Gastroesophageal sphincter (tissue), 4 donors: ENCODE data around the gene PGLYRP2. TPM values are rescaled to one million over a fixed set of nuclear protein-coding genes. Genes with fewer than 3 reads are reported as not detected.

Experiments
- ATAC-seq: fragments of 150-250 bp; one replicate; pipeline ENCODE4 v1.9.1; 2016; ENCODE audit warnings: mild to moderate bottlenecking, moderate library complexity
- H3K27ac ChIP-seq, 4 donors: fragments of 200-600 bp; sonication (generic) in 3 of 4; 1 replicate in 3 of 4; 2 replicates in 1 of 4; pipeline ENCODE4 v1.5.1; 2016 to 2019
- H3K27me3 ChIP-seq: fragments of 200-600 bp; sonication (generic); one replicate; pipeline ENCODE4 v1.5.1; 2019
- H3K36me3 ChIP-seq, 2 donors: fragments of 200-600 bp; sonication (generic); one replicate each; pipeline ENCODE4 v1.5.1; 2019; ENCODE audit warnings: control low read depth in 1 of 2
- H3K4me1 ChIP-seq, 3 donors: fragments of 200-600 bp; sonication (generic); 1 replicate in 2 of 3; 2 replicates in 1 of 3; pipeline ENCODE4 v1.5.1; 2016 to 2019; ENCODE audit warnings: control low read depth in 2 of 3
- H3K4me3 ChIP-seq, 2 donors: fragments of 200-600 bp; sonication (generic); one replicate each; pipeline ENCODE4 v1.5.1; 2019; ENCODE audit warnings: mild to moderate bottlenecking in 1 of 2, moderate library complexity in 1 of 2
- H3K9me3 ChIP-seq, 3 donors: fragments of 200-600 bp; sonication (generic); one replicate each; pipeline ENCODE4 v1.5.1; 2017 to 2019; ENCODE audit warnings: control low read depth in 2 of 3
- EP300 ChIP-seq: sonication (generic); formaldehyde crosslinking; IDR thresholded peaks from one replicate; pipeline ENCODE4 v1.6.1; 2017; ENCODE audit warnings: antibody characterized with exemption, mild to moderate bottlenecking
- POLR2A ChIP-seq, 2 donors: fragments of 450-650 bp; IDR thresholded peaks; one replicate each; pipeline ENCODE4 v1.6.1; 2017; ENCODE audit warnings: antibody characterized with exemption in 2 of 2, mild to moderate bottlenecking in 2 of 2, moderate library complexity in 1 of 2
- POLR2AphosphoS5 ChIP-seq: sonication (generic); formaldehyde crosslinking; IDR thresholded peaks from one replicate; pipeline ENCODE4 v1.6.1; 2017; ENCODE audit warnings: antibody characterized with exemption
- WGBS, 2 donors: methylation state at CpG; one replicate each; pipeline ENCODE4 v1.1.5; 2018; ENCODE audit warnings: low coverage in 1 of 2; 5-methylcytosine and 5-hydroxymethylcytosine counted together
- total RNA-seq, 4 donors: library from RNA; depleted of rRNA; stranded (reverse); fragments of >200 nt; gene quantifications; one replicate each; pipeline ENCODE4 v1.1.0, GENCODE V29; 2016
- TF ChIP-seq, protein P1 (sequence below), 4 experiments: fragments of 200-600 bp in 2 of 4; fragments of 450-650 bp in 2 of 4; sonication (generic) in 1 of 4; IDR thresholded peaks; one replicate each; pipeline ENCODE4 v1.5.1; 2017 to 2019; ENCODE audit warnings: antibody characterized with exemption in 4 of 4, mild to moderate bottlenecking in 2 of 4, moderate library complexity in 2 of 4

The PGLYRP2 gene
- total RNA-seq, 4 donors from 2014 or later, result not detected

DNA sequence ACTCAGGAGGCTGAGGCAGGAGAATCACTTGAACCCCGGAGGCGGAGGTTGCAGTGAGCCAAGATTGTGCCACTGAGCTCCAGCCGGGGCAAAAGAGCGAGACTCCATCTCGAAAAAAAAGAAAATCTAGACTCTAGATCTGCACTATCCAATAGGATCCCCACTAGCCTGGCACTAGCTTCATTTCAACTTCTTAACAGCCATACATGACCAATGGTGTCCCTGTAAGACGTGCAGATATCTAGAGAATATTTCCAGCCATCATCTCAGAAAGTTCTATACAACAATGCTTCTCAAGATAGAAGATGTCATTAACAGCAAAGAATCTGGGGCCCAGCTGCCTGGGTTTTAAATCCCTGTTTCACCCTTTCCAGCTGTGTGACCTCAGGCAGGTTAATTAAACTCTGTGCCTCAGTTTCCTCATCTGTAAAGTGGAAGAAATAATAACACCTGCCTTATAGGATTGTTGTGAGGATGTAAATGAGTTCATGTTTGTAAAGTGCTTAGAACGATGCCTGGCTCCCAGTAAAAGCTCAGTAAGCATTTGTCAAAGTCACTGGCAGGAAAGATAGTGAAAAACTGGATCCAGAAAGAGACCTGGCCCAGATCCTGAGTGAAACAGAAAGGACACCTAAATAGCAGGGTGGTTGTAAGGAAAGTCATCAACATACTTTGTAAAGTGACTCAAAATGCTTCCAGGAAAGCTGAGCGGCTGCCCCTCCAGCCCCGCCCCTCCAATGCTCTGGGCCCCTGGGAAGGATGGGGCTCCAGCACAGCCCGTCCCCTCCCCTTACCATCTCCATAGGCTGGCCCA is 43.1 kb downstream of the PGLYRP2 start:
- no peak for ATAC-seq
- whole genome bisulfite sequencing, 2 donors, result 71 to 75% methylated on average over 9 of the region's 10 CpGs
- Histone ChIP-seq H3K4me3 (no peak overlapping the region), H3K4me1 (peaks cover 0 to 55% (median 22%) of the 10 kb centered on the region in 3 donors), H3K36me3 (peaks cover 0 to 28% of the 10 kb centered on the region in 2 donors), H3K9me3 (no peaks in the 10 kb centered on the region), H3K27ac (peak overlapping the region in 3 of 4 donors; percentile 69 to 80 (median 76)), H3K27me3 (no peaks in the 10 kb centered on the region)
- TF ChIP-seq POLR2AphosphoS5, result peak; percentile 32
- TF ChIP-seq, protein P1, sequence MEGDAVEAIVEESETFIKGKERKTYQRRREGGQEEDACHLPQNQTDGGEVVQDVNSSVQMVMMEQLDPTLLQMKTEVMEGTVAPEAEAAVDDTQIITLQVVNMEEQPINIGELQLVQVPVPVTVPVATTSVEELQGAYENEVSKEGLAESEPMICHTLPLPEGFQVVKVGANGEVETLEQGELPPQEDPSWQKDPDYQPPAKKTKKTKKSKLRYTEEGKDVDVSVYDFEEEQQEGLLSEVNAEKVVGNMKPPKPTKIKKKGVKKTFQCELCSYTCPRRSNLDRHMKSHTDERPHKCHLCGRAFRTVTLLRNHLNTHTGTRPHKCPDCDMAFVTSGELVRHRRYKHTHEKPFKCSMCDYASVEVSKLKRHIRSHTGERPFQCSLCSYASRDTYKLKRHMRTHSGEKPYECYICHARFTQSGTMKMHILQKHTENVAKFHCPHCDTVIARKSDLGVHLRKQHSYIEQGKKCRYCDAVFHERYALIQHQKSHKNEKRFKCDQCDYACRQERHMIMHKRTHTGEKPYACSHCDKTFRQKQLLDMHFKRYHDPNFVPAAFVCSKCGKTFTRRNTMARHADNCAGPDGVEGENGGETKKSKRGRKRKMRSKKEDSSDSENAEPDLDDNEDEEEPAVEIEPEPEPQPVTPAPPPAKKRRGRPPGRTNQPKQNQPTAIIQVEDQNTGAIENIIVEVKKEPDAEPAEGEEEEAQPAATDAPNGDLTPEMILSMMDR (IDR thresholded peaks at IDR 0.05), result no peak
- TF ChIP-seq EP300, result no peak
- TF ChIP-seq POLR2A (IDR thresholded peaks at IDR 0.05), result no peak

DNA sequence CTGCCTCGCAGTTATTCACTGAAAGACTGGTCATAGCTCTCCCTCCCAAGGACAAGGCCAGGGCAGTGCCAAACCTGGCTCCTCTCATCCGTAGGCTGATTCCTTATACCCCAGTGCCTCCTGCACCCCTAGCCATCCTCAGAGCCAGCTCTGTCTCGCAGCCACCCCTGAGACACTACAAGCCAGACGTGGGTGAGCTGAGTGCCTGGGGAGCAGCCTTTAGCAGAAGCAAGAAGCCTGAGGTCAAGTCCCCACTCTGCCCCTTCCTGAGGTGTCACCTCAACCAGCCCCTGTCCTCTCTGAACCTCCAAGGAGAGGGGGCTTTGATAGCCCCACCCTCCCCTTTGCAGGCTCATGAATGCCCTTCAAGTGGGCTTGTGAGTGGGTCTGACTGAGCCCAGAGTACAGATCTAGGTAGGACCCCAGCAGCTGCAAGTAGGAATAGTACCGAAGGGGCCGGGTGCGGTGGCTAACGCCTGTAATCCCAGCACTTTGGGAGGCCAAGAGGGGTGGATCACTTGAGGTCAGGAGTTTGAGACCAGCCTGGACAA is 45.7 kb downstream of the PGLYRP2 start:
- peaks cover 0 to 76% (median 37%) of the 10 kb centered on the region in 3 donors for H3K4me1 ChIP-seq

DNA sequence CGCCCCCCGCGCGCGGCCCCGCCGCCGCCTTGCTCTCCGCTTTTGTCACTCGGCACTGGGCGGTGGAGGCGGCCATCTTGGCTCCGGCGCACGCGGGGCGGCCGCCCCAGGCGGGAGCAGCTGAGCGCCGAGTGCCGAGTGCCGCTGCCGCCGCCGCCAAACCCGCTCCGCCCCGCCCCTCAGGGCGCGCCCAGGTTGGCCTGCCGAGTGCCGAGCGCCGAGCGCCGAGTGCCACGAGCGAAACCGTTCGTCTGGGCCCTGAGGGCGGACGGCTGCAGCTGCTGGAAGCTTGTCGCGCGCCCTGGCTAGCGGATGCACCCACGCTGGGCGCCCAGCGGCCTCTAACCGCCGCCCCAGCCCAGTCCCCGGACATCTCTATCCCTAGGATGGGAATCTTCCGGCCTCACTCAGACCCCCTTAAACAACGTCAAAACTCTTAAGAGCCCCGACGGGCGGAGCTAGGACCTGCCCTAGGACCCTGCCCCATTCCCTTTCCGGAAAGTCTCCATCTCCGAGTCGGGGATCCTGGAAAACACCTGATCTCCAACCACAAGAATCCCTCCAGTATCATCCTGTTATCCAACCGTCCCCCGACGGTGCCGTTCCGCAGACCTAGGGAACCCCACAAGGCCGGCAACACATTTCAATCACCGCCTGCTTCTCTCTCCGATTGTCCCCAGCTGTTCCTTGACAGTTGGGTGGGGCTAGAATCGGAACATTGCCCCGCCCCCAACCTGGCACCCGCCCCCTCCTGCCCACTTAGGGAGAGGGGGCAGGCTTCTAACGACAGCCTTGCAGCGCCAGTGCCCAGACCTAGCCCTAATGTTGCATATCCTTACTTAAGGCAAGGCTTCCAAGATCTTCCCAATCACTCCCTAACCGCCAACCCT is 46.4 kb downstream of the PGLYRP2 start:
- peak; percentile 90 for ATAC-seq
- Histone ChIP-seq H3K4me1 (peaks cover 0 to 71% (median 31%) of the 10 kb centered on the region in 3 donors), H3K27me3 (no peaks in the 10 kb centered on the region), H3K4me3 (peak overlapping the region; percentile 35 to 92), H3K9me3 (no peaks in the 10 kb centered on the region), H3K27ac (peak overlapping the region; percentile 58 to 98 (median 94)), H3K36me3 (peaks cover 0 to 30% of the 10 kb centered on the region in 2 donors)
- 1 to 3% methylated on average over 5 to 11 of the region's 75 CpGs for WGBS, 2 donors
- TF ChIP-seq POLR2A (IDR thresholded peaks at IDR 0.05) (peak; percentile 37 to 42), POLR2AphosphoS5 (peak; percentile 64)
- TF ChIP-seq, protein P1 (IDR thresholded peaks at IDR 0.05), result no peak

More for the DNA sequence above, 45.7 kb downstream of the PGLYRP2 start:
- WGBS, 2 donors, result 30 to 33% methylated on average over 2 to 3 of the region's 8 CpGs
- no peak for ATAC-seq
- TF ChIP-seq POLR2A (IDR thresholded peaks at IDR 0.05) (no peak), POLR2AphosphoS5 (no peak), EP300 (no peak)
- TF ChIP-seq, protein P1 (IDR thresholded peaks at IDR 0.05), result no peak
- H3K4me3 ChIP-seq, result peak overlapping the region; percentile 35 to 92
- H3K27me3 ChIP-seq, result no peaks in the 10 kb centered on the region
- peaks cover 0 to 25% of the 10 kb centered on the region in 2 donors for H3K36me3 ChIP-seq
- peak overlapping the region in 3 of 4 donors; percentile 94 to 98 (median 95) for H3K27ac ChIP-seq
- H3K9me3 ChIP-seq, result no peaks in the 10 kb centered on the region

DNA sequence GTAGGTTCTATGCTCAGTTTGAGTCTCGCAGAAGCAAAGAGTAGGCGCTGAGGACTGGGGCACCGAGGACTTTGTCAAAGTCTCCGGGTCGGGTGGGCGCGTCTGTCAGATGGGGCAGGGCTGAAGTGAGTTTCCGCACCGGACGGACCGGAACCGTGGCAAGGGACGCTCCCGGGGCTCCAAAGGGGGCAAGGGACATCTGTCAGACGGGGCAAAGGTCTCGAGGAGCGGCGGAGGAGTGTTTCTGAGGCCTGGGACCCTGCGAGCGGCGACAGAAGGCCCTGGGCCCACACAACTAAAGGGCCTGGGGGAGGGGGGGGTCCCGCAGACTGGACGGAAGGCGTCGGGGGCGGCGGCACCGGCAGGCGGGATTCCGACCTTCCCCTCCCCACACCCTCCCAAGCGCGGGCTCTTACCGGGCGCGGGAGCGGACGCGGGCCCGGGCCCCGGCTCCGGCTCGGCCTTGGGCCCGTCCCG is 47.2 kb downstream of the PGLYRP2 start:
- TF ChIP-seq, protein P1 (IDR thresholded peaks at IDR 0.05), result no peak
- TF ChIP-seq POLR2A (IDR thresholded peaks at IDR 0.05) (no peak), EP300 (no peak), POLR2AphosphoS5 (no peak)
- Histone ChIP-seq H3K27ac (peak overlapping the region; percentile 4 to 80 (median 62)), H3K36me3 (peaks cover 0 to 38% of the 10 kb centered on the region in 2 donors), H3K4me3 (peak overlapping the region; percentile 83 to 92), H3K4me1 (peaks cover 0 to 63% (median 25%) of the 10 kb centered on the region in 3 donors), H3K9me3 (no peaks in the 10 kb centered on the region), H3K27me3 (no peaks in the 10 kb centered on the region)
- ATAC-seq, result no peak
- WGBS, 2 donors, result 0% methylated on average over 7 of the region's 44 CpGs; no CpG with 5 or more reads in 1 of the 2 donors
